Liver (tissue), 9 donors: Measurements from ENCODE around the gene WWP2. TPM values are rescaled to one million over a fixed set of nuclear protein-coding genes. Genes with fewer than 3 reads are reported as not detected.

Experiments used
- DNase-seq: peaks from one replicate; pipeline ENCODE4 v3.0.0-alpha.2; 2017; ENCODE audit warnings: low spot score
- H3K27ac ChIP-seq, 2 donors: one replicate each; pipeline ENCODE4 v1.7.0; 2013; ENCODE audit warnings: inconsistent platforms in 2 of 2, low read length in 2 of 2, control low read depth in 1 of 2, low read depth in 1 of 2, mild to moderate bottlenecking in 1 of 2
- H3K27me3 ChIP-seq, 4 donors: one replicate each; pipeline versions ENCODE4 v1.6.1 to v1.7.0; 2013; ENCODE audit warnings: low read length in 3 of 4, inconsistent platforms in 1 of 4, mild to moderate bottlenecking in 1 of 4, moderate library complexity in 1 of 4; ENCODE audit not compliant: control insufficient read depth in 4 of 4, insufficient read depth in 4 of 4
- H3K36me3 ChIP-seq, 4 donors: one replicate each; pipeline versions ENCODE4 v1.6.1 to v1.7.0; 2013; ENCODE audit warnings: low read length in 3 of 4, mild to moderate bottlenecking in 3 of 4, low read depth in 1 of 4, moderate library complexity in 1 of 4; ENCODE audit not compliant: control insufficient read depth in 4 of 4, insufficient read depth in 3 of 4
- H3K4me1 ChIP-seq, 4 donors: one replicate each; pipeline versions ENCODE4 v1.6.1 to v1.7.0; 2013; ENCODE audit warnings: low read length in 3 of 4, mild to moderate bottlenecking in 3 of 4, moderate library complexity in 1 of 4; ENCODE audit not compliant: control insufficient read depth in 4 of 4, insufficient read depth in 4 of 4
- H3K4me3 ChIP-seq, 3 donors: one replicate each; pipeline versions ENCODE4 v1.6.1 to v1.7.0; 2013; ENCODE audit warnings: low read length in 3 of 3, control low read depth in 1 of 3, low read depth in 1 of 3, mild to moderate bottlenecking in 1 of 3
- H3K9ac ChIP-seq, 2 donors: one replicate each; pipeline ENCODE4 v1.7.0; 2013; ENCODE audit warnings: low read length in 2 of 2, mild to moderate bottlenecking in 2 of 2, moderate library complexity in 2 of 2, control low read depth in 1 of 2, low read depth in 1 of 2
- H3K9me3 ChIP-seq, 4 donors: one replicate each; pipeline versions ENCODE4 v1.6.1 to v1.7.0; 2013; ENCODE audit warnings: low read length in 3 of 4; ENCODE audit not compliant: control insufficient read depth in 4 of 4
- ATF3 ChIP-seq: IDR thresholded peaks from 2 replicates; pipeline ENCODE4 v1.6.1; 2016; ENCODE audit warnings: antibody characterized with exemption
- CTCF ChIP-seq: fragments of 150-350 bp; IDR thresholded peaks from 2 replicates; pipeline ENCODE4 v1.5.1; 2017; ENCODE audit warnings: improper control_type of control experiment, low read depth, low read length; ENCODE audit not compliant: missing input control
- EGR1 ChIP-seq, 2 donors: IDR thresholded peaks; 2 replicates each; pipeline ENCODE4 v1.6.1; 2016 to 2018; ENCODE audit warnings: antibody characterized with exemption in 2 of 2, low read depth in 2 of 2
- FOXA1 ChIP-seq: IDR thresholded peaks from 2 replicates; pipeline ENCODE4 v1.6.1; 2016; ENCODE audit warnings: antibody characterized with exemption
- FOXA2 ChIP-seq: IDR thresholded peaks from 2 replicates; pipeline ENCODE4 v1.6.1; 2016; ENCODE audit warnings: antibody characterized with exemption
- GABPA ChIP-seq, 2 donors: IDR thresholded peaks in 1 of 2; conservative IDR thresholded peaks in 1 of 2; 2 replicates each; pipeline ENCODE4 v1.6.1; 2016; ENCODE audit warnings: antibody characterized with exemption in 2 of 2, mild to moderate bottlenecking in 1 of 2, moderate library complexity in 1 of 2
- HNF4A ChIP-seq, 2 donors: conservative IDR thresholded peaks; 2 replicates each; pipeline ENCODE4 v1.6.1; 2016; ENCODE audit warnings: antibody characterized with exemption in 2 of 2, mild to moderate bottlenecking in 2 of 2
- HNF4G ChIP-seq: IDR thresholded peaks from 2 replicates; pipeline ENCODE4 v1.6.1; 2016; ENCODE audit warnings: antibody characterized with exemption
- JUND ChIP-seq, 2 donors: IDR thresholded peaks; 2 replicates each; pipeline ENCODE4 v1.6.1; 2016; ENCODE audit warnings: antibody characterized with exemption in 2 of 2
- MAX ChIP-seq: IDR thresholded peaks from 2 replicates; pipeline ENCODE4 v1.6.1; 2016; ENCODE audit warnings: antibody characterized with exemption
- NR2F2 ChIP-seq: IDR thresholded peaks from 2 replicates; pipeline ENCODE4 v1.6.1; 2016; ENCODE audit warnings: antibody characterized with exemption
- RAD21 ChIP-seq, 2 donors: IDR thresholded peaks; 2 replicates each; pipeline ENCODE4 v1.6.1; 2016; ENCODE audit warnings: antibody characterized with exemption in 2 of 2, mild to moderate bottlenecking in 2 of 2
- REST ChIP-seq: IDR thresholded peaks from 2 replicates; pipeline ENCODE4 v1.6.1; 2016; ENCODE audit warnings: antibody characterized with exemption, mild to moderate bottlenecking
- RXRA ChIP-seq, 2 donors: IDR thresholded peaks; 2 replicates each; pipeline ENCODE4 v1.6.1; 2017 to 2018; ENCODE audit warnings: antibody characterized with exemption in 2 of 2, mild to moderate bottlenecking in 1 of 2
- SP1 ChIP-seq: IDR thresholded peaks from 2 replicates; pipeline ENCODE4 v1.6.1; 2018; ENCODE audit warnings: antibody characterized with exemption, mild to moderate bottlenecking
- TAF1 ChIP-seq: conservative IDR thresholded peaks from 2 replicates; pipeline ENCODE4 v1.6.1; 2016; ENCODE audit warnings: antibody characterized with exemption, mild to moderate bottlenecking
- YY1 ChIP-seq: IDR thresholded peaks from 2 replicates; pipeline ENCODE4 v1.6.1; 2016; ENCODE audit warnings: antibody characterized with exemption, mild to moderate bottlenecking
- ZBTB33 ChIP-seq: IDR thresholded peaks from 2 replicates; pipeline ENCODE4 v1.6.1; 2016; ENCODE audit warnings: antibody characterized with exemption
- WGBS: extraction: QIAGEN DNeasy Blood & Tissue Kit; methylation state at CpG from one replicate; pipeline ENCODE4 v1.1.7; 2013; 5-methylcytosine and 5-hydroxymethylcytosine counted together
- polyA plus RNA-seq, 2 donors: library from polyadenylated mRNA; stranded (reverse) in 1 of 2; unstranded in 1 of 2; fragments of 200-250 nt in 1 of 2; fragments of >200 nt in 1 of 2; fragmentation: Nextera tagmentation in 1 of 2; extraction: Ambion mirVana in 1 of 2; gene quantifications; one replicate each; pipeline versions ENCODE4 v1.2.1 to v1.2.3, GENCODE V29; 2013 to 2015
- total RNA-seq, 2 donors: library from RNA; depleted of rRNA; stranded (reverse); fragments of >200 nt; gene quantifications; one replicate each; pipeline ENCODE4 v1.2.3, GENCODE V29; 2014
- donor health status: healthy.
- donor health status: healthy.
- donor health status: healthy.
- donor health status: healthy.
- donor health status: healthy.

Gene WWP2
- total and polyA plus RNA-seq, 4 donors = 8.6 to 22.7 (median 13.6) TPM

- no peaks in the 10 kb centered on the region for H3K27me3 ChIP-seq
- H3K36me3 ChIP-seq = peaks cover 11 to 60% (median 21%) of the 10 kb centered on the region in 4 donors
- no peaks in the 10 kb centered on the region for H3K9me3 ChIP-seq
- peaks cover 2 to 12% (median 7%) of the 10 kb centered on the region in 4 donors for H3K4me1 ChIP-seq
- no peak overlapping the region for H3K4me3 ChIP-seq
- WGBS = 98% methylated on average over 21 of the region's 21 CpGs
- no peak for TF ChIP-seq FOXA2
- TF ChIP-seq TAF1 = no peak
- no peak for TF ChIP-seq GABPA (IDR thresholded peaks at IDR 0.05 in 1 of 2, conservative IDR thresholded peaks at IDR 0.05 in 1 of 2)
- no peak for TF ChIP-seq REST
- TF ChIP-seq NR2F2 = no peak
- no peak for TF ChIP-seq RXRA (IDR thresholded peaks at IDR 0.05)
- TF ChIP-seq CTCF = no peak
- no peak for TF ChIP-seq YY1
- TF ChIP-seq JUND (IDR thresholded peaks at IDR 0.05) = no peak
- TF ChIP-seq RAD21 (IDR thresholded peaks at IDR 0.05) = no peak
- TF ChIP-seq ZBTB33 = no peak
- TF ChIP-seq ATF3 = no peak
- TF ChIP-seq HNF4G = no peak
- TF ChIP-seq EGR1 (IDR thresholded peaks at IDR 0.05; ENCODE audit: low read depth in 2 of 2) = no peak
- no peak for TF ChIP-seq SP1
- TF ChIP-seq HNF4A (conservative IDR thresholded peaks at IDR 0.05) = no peak
- TF ChIP-seq MAX = no peak
- no peak for TF ChIP-seq FOXA1
- H3K9ac ChIP-seq = no peak overlapping the region
- DNase-seq = no peak
- H3K27ac ChIP-seq = no peak overlapping the region
Observed at GRCh38 chr16:69936751-69937211, 174.6 kb downstream of the WWP2 start.
